Neutrophil (primary cell): ENCODE measurements around the gene MORN5.

Source experiments
- H3K27ac ChIP-seq: fragments of 200-600 bp; sonication (generic); 2 replicates; pipeline ENCODE4 v1.5.1; 2016; ENCODE audit warnings: mild to moderate bottlenecking, moderate library complexity
- H3K27me3 ChIP-seq: fragments of 200-600 bp; sonication (generic); 2 replicates; pipeline ENCODE4 v1.6.0; 2016; ENCODE audit warnings: mild to moderate bottlenecking
- H3K36me3 ChIP-seq: fragments of 200-600 bp; sonication (generic); 2 replicates; pipeline ENCODE4 v1.5.1; 2017
- H3K4me1 ChIP-seq, 2 experiments: fragments of 200-600 bp in 1 of 2; sonication (generic) in 1 of 2; 1 replicate in 1 of 2; 2 replicates in 1 of 2; pipeline versions ENCODE4 v1.5.1 to v1.6.1; 2013 to 2016; ENCODE audit warnings: low read depth in 1 of 2, low read length in 1 of 2, mild to moderate bottlenecking in 1 of 2, moderate library complexity in 1 of 2; ENCODE audit not compliant: control insufficient read depth in 1 of 2, insufficient read depth in 1 of 2
- H3K4me3 ChIP-seq, 2 experiments: fragments of 200-600 bp in 1 of 2; sonication (generic) in 1 of 2; 1 replicate in 1 of 2; 2 replicates in 1 of 2; pipeline ENCODE4 v1.5.1; 2013 to 2016; ENCODE audit warnings: low read depth in 1 of 2, low read length in 1 of 2, mild to moderate bottlenecking in 1 of 2, moderate library complexity in 1 of 2
- H3K9me3 ChIP-seq: fragments of 200-600 bp; sonication (generic); 2 replicates; pipeline ENCODE4 v1.5.1; 2016
- CTCF ChIP-seq: fragments of 200-600 bp; sonication (generic); IDR thresholded peaks from 2 replicates; pipeline ENCODE4 v1.5.1; 2016; ENCODE audit warnings: antibody characterized with exemption

The MORN5 gene

DNA sequence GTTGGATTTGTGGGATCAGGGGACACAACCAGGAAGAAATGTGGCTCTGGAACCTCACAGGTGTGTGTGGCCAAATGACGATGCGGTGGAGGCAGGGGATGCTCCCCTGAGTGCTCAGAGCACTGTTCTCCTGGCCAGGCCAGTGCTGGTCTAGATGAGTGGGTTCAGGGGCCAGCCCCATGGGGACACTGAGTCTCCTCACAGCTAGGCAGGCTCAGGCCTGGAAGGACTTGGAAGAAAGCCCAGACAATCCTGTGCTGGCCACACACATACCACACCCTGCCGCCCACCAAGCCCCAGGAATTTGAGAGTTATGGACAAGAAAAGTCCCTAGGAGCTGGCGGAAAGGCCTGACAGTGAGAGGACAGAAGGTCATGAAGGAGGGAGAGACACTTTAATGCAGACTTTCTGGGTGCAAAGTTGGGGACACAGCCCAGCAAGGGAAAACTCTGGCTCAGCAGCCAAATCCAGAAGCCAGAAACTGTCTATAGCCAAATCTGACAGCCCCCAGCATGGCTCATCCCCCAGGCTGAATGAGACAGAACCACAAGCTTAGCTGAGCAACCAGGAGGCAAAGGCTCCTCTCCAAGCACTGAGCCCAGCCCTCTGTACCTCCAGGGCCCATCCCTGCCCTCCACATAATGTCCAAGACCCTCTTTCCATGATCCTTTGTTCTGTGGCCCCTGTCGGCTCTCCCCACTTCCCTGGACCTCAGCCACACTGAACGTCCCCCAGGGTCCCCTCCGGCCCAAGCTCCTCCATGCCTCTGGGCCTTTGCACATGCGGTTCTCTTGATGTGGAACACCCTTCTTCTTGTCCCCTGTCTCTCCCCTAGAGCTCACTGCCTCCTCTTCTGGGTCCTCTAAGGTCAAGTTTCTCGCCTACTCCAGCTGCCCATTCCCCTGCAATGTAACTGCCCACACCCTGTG, 46.7 kb downstream of the MORN5 start:
- Histone ChIP-seq H3K9me3 (no peaks in the 10 kb centered on the region), H3K27ac (no peak overlapping the region), H3K27me3 (peaks cover 23% of the 10 kb centered on the region), H3K4me3 (no peak overlapping the region), H3K36me3 (no peaks in the 10 kb centered on the region), H3K4me1 (no peaks in the 10 kb centered on the region)
- no peak for TF ChIP-seq CTCF

DNA sequence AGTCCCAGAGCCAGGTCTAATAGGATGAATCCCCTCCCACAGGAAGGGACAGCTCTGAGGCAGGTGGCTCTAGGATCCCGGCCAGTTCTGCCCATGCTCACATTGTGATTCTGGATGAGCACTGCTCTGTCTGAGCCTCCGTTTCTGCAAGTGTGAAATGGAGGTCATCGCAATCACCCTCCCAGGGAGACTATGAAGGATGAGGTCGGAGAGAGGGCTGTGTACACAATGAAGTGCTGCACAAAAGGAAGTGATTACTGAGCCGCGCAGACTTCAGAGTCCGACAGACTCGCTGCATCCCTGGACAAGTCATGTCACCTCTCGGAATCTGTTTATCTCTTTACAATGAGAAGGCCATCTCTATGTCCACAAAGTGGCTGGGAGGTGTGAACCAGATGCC, 47.4 kb downstream of the MORN5 start:
- Histone ChIP-seq H3K4me1 (no peaks in the 10 kb centered on the region), H3K36me3 (no peaks in the 10 kb centered on the region), H3K27me3 (peaks cover 30% of the 10 kb centered on the region), H3K9me3 (no peaks in the 10 kb centered on the region), H3K4me3 (no peak overlapping the region), H3K27ac (no peak overlapping the region)
- TF ChIP-seq CTCF: no peak

GRCh38 chr9:122209451-122209850, 49.7 kb downstream of the MORN5 start:
- Histone ChIP-seq H3K27me3 (peaks cover 54% of the 10 kb centered on the region), H3K4me3 (no peak overlapping the region), H3K36me3 (no peaks in the 10 kb centered on the region), H3K27ac (no peak overlapping the region), H3K4me1 (peaks cover 3 to 11% of the 10 kb centered on the region in 2 experiments), H3K9me3 (no peaks in the 10 kb centered on the region)
- TF ChIP-seq CTCF: no peak

DNA sequence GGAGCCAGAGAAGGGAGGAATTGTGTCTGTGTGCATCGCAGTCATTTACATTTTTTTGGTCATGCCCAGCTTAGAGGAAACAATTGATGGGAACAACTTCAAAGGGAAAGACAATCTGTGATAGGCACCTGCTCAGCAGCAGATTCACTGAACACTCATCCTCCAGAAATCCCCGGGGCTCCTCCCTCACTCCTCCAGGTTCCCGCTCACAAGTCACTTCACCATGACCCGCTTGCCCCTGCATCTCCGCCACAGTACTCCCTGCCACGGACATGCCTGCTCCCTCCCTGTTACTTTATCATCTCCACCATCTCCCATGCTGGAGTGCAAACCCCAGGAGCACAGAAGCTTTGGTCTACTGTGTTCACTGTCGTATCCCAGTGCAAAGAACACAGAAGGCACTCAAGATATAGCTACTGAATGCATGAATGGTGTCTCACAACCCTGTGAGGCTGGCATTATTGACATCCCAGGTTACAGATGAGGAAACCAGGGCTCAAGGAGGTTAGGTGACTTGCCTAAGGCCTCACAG, 52.8 kb downstream of the MORN5 start:
- TF ChIP-seq CTCF: no peak
- H3K9me3 ChIP-seq: no peaks in the 10 kb centered on the region
- H3K4me3 ChIP-seq: no peak overlapping the region
- no peak overlapping the region for H3K27ac ChIP-seq
- H3K27me3 ChIP-seq: peaks cover 80% of the 10 kb centered on the region
- H3K4me1 ChIP-seq: peaks cover 3 to 11% of the 10 kb centered on the region in 2 experiments
- H3K36me3 ChIP-seq: no peaks in the 10 kb centered on the region

DNA sequence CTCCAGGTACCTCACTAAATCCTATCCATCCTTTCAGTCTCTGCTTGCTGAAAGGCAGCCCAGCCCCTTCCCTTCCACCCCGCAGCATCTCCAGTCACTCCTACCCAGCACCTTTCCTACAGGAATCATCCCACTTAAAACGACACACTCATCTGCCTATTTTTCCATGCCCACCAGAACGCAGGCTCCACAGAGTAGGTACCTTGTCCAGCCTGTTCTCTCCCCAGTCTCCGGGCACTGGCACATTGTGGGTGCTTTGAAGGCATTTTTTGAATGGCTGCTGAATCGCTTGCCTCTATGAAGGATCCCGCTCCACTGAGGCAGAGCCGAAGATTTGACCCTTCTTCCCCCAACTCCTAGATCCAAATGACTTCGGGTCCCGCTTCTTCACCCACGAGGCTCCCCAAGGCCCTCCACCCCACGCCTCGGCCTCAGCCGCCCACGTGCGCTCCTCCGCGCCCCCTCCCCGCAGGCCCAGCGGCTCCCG, 53.4 kb downstream of the MORN5 start:
- no peaks in the 10 kb centered on the region for H3K9me3 ChIP-seq
- no peaks in the 10 kb centered on the region for H3K36me3 ChIP-seq
- H3K4me1 ChIP-seq: peaks cover 3 to 11% of the 10 kb centered on the region in 2 experiments
- no peak overlapping the region for H3K27ac ChIP-seq
- H3K4me3 ChIP-seq: peak overlapping the region; percentile 32 to 60
- H3K27me3 ChIP-seq: peaks cover 82% of the 10 kb centered on the region
- no peak for TF ChIP-seq CTCF
